ENCODE measurements around the gene ACMSD. TPM values are rescaled to one million over a fixed set of nuclear protein-coding genes. Genes with fewer than 3 reads are reported as not detected.

The ACMSD gene
- not detected in 2 replicates for total RNA-seq

DNA sequence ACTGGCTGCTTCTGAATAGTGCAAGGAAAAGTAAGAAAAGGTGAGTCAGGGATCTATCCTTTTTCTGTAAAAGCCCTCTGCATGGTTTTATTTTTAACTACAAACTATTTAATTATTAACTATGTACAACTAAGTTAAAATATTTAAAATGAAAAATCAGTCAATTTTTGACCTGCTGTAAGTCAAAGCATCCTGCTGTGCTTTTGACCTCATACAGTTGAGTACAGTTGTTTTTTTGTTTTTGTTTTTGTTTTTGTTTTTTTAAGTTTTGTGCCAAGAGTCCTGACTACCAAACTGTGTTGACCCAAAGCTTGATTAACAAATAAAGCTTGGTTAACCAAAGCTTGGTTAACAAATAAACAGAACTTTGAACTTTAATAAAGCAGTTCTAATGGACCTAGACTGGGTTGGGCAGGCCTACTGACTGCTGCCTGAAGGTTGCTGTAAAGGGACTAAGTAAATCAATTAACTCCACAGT, at the start of gene ACMSD:
ACMSD (plus strand) TSS at position 474 of the 478 bp plus-strand sequence. CDS start 67 bp downstream, outside the sequence.

DNA sequence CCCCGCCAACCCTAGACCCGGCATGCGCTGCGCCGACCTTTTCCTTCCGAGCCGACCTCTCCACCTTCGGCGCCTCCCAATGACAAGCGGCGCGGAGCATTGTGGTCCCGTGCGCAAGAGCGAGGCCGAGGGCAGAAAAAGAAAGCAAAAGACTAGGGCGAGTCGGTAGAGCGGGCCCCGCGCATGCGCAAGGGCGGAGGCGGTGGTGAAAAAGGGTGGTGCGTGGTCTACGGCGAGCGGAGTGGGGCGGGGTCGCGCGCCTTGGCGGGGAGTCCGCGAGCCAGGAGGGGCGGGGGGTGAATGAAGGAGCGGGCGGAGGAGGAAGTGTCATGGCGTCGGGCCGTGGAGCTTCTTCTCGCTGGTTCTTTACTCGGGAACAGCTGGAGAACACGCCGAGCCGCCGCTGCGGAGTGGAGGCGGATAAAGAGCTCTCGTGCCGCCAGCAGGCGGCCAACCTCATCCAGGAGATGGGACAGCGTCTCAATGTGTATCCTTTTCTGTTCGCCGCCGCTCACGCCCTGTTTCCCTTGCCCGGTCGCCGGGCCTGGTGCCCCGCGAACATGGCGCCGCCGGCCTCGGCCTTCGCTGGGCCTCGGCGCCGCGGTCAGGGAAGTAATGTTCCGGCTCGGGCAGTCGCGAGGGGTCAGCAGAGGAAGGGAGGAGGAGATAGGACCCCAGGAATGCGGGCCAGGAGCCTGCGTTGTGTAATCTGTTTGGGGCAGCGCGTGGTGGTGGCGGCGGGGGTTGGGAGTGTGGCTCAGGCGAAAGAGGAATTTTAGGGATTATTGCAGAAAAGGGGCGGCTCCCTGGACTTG, 80.3 kb downstream of the ACMSD start, which contains the start of gene CCNT2:
CCNT2 (plus strand) TSS at position 297 of the 815 bp plus-strand sequence; CDS start at position 330, 33 bp downstream.

Small RNAs within 50 kb of the gene (small RNA-seq; reads per million reads assigned to genes)
- gene AC110620.1 (not detected), gene MIR5590 (not detected)

Other genes with a start within 250 kb of the ACMSD start
- not detected in 2 replicates for gene TMEM163, start 119.6 kb upstream of the ACMSD start, total RNA-seq
- gene CCNT2, start 80.2 kb downstream of the ACMSD start, total RNA-seq, result 30.7 and 31.9 TPM in 2 replicates
- gene MAP3K19, start 208.8 kb downstream of the ACMSD start, total RNA-seq, result not detected in 2 replicates
- gene RAB3GAP1, start 213.7 kb downstream of the ACMSD start, total RNA-seq, result 129 and 132 TPM in 2 replicates